ENCODE data around the gene FGF19.

FGF19 gene

GRCh38 chr11:69703768-69704507 lies at the start of gene FGF19:
FGF19 (minus strand) TSS chr11:69704022; CDS start chr11:69703876, 146 bp downstream.
- DNase-seq = no peak

GRCh38 chr11:69752890-69753289 lies 49.1 kb upstream of the FGF19 start:
- no peak for DNase-seq

GRCh38 chr11:69750875-69751597 lies 47.2 kb upstream of the FGF19 start:
- no peak for DNase-seq

- DNase-seq = no peak
Observed at GRCh38 chr11:69750108-69750850, 46.5 kb upstream of the FGF19 start.

GRCh38 chr11:69748637-69749036 lies 44.8 kb upstream of the FGF19 start:
- DNase-seq = no peak

GRCh38 chr11:69746752-69747742 lies 43.2 kb upstream of the FGF19 start:
- DNase-seq = no peak

DNA sequence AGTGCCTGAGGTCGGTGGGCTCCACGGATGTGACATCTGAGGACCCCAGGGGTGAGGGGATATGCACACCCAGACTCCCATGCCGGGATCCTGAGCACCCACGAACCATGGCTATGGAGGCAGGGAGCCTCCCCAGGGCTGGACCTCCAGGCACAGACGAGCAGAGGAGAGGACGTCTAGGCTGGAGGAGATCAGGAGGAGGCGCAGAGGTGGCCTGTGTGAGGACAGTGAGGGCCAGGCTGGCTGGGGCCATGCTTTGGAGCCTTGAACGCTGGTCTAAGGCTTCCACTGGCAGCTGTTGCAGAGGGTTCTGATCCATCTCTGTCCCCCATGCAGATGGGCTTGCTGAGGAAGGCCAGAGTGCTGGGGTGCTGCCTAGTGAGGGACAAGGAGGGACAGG lies 42.3 kb upstream of the FGF19 start:
- DNase-seq = no peak

- DNase-seq = no peak
Observed at GRCh38 chr11:69745201-69745600, 41.4 kb upstream of the FGF19 start.

GRCh38 chr11:69744435-69744834 lies 40.6 kb upstream of the FGF19 start:
- DNase-seq = no peak

DNA sequence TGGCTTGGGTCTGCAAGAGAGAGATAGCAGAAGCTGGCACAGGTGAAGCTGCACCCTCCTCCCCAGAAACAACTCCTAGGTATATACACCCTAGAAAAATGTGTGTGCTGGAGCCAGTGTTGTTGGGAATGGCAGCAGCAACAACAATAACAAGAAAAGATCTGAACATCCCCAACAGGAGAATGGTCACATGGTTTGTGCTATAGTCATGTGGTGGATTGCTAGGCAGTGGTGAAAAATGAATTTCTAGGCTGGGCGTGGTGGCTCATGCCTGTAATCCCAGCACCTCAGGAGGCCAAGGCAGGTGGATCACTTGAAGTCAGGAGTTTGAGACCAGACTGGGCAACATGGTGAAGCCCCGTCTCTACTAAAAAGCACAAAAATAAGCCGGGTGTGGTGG lies 31.0 kb upstream of the FGF19 start:
- no peak for DNase-seq

- no peak for DNase-seq
Observed at GRCh38 chr11:69734367-69734766, 30.5 kb upstream of the FGF19 start.

DNA sequence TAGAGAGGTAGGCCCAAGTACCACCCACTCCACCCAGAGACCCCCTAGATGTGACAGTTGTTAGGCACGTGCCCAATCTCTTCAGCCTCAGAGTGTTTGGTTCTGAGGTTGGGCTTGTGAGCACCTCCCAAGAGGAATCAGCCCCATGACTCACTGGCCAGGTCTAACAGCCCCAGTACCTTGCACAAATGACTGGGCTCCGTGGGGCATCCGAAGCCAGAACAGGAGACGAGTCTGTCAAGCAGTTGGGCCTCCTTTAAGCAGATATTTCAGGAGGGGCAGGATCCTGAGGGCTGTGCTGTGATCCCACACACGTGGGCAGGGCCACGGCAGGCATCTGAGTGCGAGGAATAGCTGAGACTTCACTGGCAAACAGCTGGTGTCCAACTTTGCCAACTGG lies 29.1 kb upstream of the FGF19 start:
- DNase-seq = no peak

DNA sequence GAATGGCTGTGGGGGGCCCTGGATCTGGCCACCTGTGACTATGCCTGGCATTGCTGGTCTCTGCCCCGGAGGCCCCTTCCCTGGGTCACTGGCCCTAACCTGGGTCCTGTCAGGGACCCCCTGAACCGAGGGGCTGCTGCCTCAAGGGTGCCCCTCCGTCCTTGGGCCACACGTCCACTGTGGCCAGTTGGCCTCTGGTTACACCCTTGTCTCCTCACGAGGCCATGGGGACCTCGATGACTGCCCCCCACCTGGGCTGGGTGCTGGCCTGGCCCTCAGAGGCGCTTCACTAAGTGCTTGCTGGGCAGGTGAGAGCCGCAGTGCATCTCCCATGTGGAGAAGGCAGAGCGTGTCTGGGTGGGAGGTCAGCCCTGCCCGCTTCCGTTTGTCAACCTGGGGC lies 27.3 kb upstream of the FGF19 start:
- DNase-seq = no peak

DNA sequence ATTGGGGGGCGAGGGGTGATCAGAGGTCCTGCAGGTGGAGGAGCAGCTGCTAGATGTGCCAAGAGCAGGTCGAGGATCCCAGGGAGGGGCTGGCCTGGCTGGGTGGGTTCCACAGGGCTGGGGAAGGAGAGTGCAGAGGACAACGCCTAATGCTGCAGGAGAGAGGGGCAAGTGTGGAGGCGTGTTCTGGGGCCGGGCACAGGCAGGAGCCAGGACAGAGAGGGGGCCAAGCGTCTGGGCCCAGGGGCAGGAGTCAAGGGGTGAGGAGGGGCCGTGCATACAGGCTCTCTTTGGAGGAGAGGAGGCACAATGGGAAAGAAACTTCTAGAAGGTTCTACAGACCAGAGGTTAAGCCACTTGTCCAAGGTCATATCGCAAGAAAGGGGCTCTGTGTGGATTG lies 26.7 kb upstream of the FGF19 start:
- no peak for DNase-seq

DNA sequence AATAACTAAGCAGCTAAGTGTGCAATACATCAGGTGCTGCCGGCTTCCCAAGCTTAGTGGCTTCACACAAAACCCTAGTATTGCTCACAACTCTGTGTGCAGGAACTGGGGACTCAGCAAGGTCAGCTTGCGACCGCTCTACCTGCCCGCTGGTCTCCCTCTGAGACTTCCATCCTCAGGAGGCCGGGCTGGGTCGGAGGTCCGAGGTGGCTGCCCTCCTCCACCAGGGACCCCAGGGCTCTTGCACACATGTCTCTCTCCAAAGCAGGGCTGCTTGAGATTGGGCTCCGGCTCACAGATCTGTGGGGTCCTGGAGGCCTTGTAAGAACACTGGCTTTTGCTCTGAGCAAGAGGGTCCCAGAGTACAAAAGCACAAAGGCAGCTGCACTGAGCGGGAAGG lies 25.4 kb upstream of the FGF19 start:
- no peak for DNase-seq

GRCh38 chr11:69727266-69727665 lies 23.4 kb upstream of the FGF19 start:
- DNase-seq = no peak

- no peak for DNase-seq
Observed at GRCh38 chr11:69726481-69726880, 22.7 kb upstream of the FGF19 start.

- DNase-seq = no peak
Observed at GRCh38 chr11:69726019-69726418, 22.2 kb upstream of the FGF19 start.

DNA sequence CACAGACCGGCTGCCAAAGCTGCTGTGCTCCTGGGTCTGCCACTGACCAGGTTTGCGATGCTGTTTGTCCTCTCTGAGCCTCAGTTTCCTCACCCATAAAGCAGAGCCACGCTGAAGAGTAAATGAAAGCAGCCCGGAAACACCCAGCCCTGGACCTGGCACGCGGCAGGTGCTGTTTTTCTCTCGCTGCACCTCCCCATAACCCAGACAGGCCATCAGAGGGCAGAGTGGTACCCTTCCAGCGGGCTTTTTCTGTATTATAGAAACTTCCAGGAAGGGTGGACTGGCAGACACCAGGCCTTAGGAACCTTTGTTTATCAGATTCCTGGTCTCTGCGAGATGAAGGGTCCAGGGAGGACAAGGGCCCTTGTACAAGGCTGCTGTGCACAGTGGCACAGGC lies 17.9 kb upstream of the FGF19 start:
- no peak for DNase-seq

GRCh38 chr11:69721106-69721505 lies 17.3 kb upstream of the FGF19 start:
- no peak for DNase-seq

- no peak for DNase-seq
Observed at GRCh38 chr11:69718912-69719311, 15.1 kb upstream of the FGF19 start.

GRCh38 chr11:69718147-69718546 lies 14.3 kb upstream of the FGF19 start:
- no peak for DNase-seq

Measured in suppressor macrophage treated with lipopolysaccharide for 4 hours (primary cell).